Measurements from ENCODE around the gene AKAP6. TPM values are rescaled to one million over a fixed set of nuclear protein-coding genes. Genes with fewer than 3 reads are reported as not detected.

Gene AKAP6
- total RNA-seq, 1 donor from 2014 or later: 0.20 TPM

DNA sequence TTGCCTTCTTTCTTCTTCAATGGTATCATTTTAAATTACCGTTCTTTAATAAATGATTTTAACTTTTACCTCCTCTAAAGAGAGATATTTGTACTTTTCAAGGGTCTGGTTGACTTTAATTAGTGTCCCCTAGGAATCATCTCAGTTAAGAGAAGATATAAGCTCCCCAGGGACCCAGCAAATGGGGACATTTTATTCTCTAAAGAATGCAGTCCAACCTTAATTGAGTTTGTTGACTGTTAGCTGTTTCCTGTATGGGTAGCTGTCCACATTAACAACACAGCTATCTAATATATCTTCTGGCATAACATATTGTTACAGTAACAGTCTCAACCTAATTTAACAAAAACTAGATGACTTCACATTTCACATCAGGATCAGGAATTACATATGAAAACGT lies 368.0 kb downstream of the AKAP6 start:
- DNase-seq (ENCODE audit: low read depth in 2 of 2): no peak

DNA sequence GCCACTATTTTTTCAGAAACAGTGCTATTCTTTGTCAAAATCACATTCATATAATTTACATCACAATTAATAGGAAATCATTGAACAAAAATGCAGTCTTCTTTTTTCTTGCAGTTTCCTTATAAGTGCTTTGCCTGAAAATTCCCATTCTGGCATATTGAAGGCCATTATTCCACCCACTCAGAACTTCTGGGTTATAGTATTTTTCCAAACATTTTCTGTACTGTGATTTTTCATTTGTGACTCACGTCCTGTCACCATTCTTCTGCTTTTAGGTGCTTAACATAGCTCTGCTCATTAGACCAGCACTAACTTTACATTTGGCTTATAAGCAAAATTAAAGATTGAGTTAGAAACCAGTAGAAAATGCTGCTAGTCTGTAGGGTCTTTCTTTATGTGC lies 368.6 kb downstream of the AKAP6 start:
- DNase-seq (ENCODE audit: low read depth in 2 of 2): peak; percentile 15 to 47

DNA sequence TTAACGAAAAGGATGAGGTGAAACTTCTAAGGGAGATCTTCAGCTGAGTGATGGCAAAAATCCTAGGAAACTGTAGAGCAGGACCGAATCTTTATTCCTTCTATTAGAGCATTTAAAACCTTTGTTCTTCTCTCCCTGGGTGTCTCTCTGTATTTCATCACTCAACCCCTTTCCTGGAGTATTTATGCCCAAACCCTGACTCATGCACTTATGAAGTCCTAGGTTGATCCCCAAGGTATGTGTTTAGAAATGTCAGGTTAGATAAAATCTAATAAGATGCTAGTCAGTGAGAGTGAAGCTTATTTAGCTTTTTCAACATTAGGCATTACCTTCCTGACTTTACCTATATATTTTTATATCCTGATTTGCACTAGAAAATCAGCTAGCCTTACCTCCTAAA lies 369.7 kb downstream of the AKAP6 start:
- DNase-seq (ENCODE audit: low read depth in 2 of 2): no peak

DNA sequence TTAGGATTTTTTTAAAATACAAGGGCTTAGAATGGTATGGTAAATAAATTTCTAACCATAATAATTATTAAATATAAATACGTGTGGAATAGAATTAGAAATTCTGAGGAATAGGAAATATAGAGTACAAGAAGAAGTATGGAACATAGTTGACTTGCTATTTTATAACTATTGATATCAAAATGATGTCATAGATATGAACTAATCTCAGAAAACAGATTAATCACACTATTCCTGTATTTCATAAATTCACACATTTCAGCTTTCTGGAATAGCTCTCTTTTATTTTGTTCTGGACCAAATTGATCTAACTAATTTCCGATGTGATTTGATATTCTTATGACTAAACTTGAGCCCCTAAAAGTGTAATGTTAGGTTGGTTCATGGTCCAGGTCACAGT lies 372.4 kb downstream of the AKAP6 start:
- DNase-seq (ENCODE audit: low read depth in 2 of 2): no peak

DNA sequence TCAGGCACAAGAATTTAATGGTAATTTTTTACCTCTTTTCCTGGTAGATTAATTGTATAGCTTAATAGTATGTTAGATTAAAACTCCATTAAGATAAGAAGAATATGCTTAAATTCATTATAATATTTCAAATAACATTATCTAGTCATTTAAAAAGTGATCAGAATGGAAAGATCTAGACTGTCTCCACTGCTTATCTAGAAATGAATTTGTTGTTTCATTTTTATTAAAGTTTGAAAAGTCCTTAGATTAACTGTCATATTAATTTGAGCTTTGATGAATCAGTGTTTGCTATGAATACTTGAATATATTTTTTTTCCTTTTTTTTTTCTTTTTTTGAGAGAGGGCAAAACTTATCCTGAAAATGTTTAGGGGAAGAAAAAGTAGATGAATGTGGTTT lies 373.0 kb downstream of the AKAP6 start:
- DNase-seq (ENCODE audit: low read depth in 2 of 2): no peak

DNA sequence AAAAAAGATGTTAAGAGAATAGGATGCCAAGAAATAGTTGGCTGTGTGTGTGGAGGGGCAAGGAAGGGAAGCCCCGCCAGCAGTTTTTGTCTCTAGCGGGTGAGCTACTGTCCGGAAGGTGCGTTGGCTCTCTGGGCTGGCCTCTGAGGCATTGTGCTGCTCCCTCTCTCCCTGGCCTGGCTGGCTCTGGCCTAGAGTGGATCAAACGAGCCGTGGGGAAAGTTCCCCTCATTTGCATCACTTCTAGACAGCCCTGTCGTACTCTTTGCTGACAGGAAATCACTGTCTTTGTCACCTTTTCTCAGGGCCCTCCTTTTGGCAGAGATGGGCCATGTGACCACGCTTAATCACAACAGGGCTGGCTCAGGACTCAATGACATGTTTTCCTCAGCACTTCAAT lies 373.5 kb downstream of the AKAP6 start:
- DNase-seq (ENCODE audit: low read depth in 2 of 2): peak; percentile 37 to 44

DNA sequence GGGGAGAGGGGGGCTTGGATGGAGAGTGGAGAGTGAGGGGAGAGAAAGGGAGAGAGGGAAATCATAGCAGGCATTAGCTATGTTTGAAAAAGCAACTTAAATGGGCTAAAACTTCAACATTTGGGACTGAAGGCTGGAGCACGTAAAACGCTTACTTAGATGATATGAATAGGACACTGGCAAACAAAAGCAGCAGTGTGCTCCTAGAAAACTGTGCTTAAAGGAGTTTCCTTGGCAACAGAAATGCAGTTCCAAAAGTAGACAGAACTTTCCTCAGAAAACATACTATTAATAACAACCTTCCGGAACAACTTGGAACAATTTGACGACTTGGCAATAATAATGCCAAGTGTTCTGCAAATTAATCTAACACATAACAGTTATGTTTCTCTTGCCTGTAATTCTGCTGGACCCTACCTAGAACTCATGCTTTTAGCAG lies 374.1 kb downstream of the AKAP6 start:
- DNase-seq (ENCODE audit: low read depth in 2 of 2): peak; percentile 3 to 37

DNA sequence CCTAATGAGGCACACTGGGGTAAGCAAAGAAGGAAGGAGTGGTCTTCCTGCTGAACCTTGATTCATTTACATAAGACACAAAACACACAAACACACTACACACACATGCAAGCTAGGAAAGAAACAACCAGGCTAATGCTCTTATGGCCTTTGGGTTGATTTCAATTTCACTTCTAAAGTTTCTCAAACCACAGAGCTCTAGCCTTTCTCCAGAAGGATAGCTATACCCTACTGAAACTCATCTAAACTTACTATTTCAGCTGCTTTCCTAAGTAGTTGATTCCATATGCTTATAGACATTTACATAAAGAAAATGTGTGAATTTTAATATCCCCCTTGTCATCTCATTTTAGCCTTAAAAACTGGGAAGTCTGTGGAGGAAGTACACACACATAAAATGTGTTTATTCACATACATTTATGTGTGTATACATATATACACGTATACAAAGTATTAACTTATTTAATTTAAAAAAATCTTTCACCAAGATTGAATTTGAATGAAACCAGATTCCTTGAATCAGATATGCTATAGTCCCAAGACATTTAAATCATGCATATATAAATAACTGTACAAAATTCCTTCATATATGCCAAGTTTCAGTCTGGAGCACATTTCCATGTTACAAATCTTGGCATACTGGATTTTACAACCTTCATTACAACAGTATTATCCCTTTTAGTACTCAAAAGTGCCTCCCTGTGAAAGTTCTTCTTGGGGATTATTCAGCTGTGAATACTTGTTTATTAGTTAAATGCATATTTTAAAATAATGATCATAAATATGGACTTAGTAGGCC lies 377.8 kb downstream of the AKAP6 start:
- DNase-seq (ENCODE audit: low read depth in 2 of 2): no peak

DNA sequence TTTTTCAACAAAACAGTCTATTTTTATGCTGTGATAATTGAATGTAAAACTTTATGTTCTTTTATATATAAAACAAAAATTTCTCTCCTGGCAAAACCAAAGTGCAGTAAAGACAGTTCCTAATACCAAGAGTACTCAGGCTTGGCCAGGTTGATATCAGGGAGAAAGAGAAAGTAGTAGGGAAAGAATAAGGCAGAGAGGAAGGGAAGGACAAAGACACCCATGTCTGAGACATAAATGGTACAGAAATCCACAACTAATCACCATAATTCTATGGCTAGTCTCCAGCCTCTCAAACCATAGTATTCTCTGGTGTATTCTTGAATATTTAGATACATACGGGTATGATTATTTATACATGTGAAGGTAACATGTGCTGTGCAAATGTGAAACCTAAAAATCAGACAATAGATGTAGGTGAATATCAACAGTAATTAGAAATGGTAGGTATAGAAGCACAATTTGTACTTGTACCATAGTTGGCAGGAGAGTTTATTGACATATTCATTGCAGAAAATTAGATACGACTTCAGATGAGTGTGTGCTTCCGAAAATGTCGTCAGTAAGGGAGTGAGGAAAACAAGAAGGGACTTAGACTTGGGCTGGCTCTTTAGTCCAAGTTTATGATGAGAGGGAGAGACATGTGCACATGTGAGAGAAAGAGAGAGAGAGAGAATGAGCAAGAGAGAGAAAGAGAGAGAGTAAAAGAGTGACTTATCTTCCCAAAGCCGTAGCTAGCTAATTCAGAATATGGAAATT lies 378.8 kb downstream of the AKAP6 start:
- no peak for DNase-seq (ENCODE audit: low read depth in 2 of 2)

DNA sequence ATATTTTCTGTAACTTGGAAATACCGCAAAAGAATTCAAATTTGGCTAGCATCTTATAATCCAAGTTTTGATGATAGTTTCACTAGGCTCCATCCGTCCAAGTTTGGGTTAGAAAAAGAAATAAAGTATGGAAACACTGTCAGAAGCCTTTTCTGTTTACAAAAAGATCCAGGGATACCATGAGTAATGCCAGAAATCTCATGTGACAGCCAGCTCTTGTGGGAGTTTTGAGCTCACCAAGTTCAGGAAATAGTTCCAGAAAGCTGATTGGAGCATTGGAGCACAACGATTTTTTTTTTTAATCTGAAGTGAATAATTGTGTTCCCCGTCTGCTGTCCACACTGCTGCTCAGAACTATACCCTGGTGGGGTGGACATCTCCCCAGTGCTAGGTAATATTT lies 379.9 kb downstream of the AKAP6 start:
- DNase-seq (ENCODE audit: low read depth in 2 of 2): peak; percentile 63 to 83

DNA sequence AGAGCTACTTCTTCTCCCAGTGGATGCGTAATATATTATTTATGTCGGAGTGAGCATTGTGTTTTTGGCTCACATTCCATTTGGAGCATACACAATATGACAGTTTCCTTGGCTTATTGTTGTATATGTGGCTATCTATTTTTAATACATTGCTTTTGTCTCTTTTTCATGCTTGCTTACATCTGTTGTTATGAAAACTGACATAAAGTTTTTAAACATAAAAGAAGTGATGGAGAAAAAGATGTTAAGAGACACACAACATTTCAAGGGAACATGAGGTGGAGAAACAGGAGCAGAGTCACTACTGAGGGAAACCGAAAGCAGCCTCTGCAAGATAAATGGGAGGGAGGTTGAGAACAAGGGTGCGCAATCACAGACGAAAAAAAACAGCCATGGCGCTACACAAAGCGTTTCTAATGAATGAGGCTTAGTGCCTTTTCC lies 381.2 kb downstream of the AKAP6 start:
- DNase-seq (ENCODE audit: low read depth in 2 of 2): peak; percentile 23 to 27

DNA sequence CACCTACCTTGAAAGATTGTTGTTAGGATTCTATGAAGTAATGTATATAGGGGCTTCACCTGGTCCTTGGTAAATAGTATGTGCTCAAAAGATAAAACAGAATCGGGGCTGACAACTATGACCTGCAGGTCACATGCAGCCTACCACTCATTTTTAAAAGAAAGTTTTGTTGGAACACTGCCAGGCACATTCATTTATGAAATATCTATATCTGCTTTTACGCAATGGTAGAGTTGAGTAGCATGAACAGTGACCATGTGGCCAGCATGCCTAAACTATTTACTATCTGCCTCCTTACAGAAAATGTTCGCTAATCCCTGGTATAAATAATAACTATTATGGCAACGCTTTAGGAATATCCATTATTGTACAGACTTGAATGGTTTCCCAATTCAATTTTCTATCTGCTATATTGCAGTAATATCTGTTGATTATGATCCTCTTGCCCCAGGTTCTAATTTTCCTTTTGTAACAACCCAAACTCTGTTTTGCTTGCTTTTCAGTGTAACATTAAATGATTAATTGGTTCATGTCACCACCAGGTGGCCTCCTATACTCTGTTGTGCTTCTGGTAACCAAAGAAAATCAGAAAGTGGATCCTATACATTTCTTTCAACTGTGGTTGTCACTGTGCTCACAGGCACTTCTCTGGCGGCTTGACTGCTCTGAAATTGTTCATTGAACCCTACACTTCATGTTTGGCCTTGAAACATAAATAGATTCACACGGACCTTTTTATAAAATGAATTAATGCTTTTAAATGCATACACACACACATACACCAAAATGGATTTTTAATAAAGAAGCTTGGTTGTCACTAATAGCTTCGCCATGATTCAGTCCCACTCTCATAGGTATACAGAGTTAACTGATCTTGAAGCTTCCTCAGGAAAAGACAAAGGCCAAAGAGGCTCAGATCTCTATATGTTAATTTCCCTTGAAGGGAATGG lies 381.9 kb downstream of the AKAP6 start:
- DNase-seq (ENCODE audit: low read depth in 2 of 2): peak; percentile 43 to 71

DNA sequence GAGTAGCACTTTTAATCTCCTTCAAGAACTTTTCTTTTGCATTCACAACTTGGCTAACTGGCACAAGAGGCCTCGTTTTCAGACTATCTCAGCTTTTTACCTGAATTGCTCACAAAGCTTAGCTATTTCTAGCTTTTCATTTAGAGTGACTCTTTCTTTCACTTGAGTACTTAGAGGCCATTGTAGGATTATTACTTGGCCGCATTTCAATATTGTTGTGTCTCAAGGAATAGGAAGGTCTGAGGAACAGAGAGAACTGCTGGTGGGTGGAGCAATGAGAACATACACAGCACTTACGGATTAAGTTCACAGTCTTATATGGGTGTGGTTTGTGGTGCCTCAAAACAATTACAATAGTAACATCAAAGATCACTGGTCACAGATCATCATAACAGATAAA lies 384.8 kb downstream of the AKAP6 start:
- no peak for DNase-seq (ENCODE audit: low read depth in 2 of 2)

DNA sequence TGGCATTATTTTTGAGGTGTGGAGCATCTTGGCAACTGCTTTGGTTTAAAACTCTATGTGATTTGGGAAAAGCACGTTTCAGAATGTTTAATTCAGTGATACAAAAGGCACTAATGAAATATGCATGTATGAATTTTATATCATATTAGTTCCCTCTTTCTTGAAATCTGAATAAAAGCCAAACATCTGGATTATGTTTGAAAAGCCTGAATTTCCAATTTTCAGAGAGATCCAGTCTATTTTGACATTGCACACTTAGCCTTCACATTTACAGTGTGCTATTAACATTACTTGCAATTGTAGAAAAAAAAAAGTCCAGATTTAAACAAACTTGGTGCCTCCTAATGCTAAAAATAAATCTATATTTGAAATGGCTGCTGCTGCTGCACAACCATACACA lies 390.5 kb downstream of the AKAP6 start:
- no peak for DNase-seq (ENCODE audit: low read depth in 2 of 2)

DNA sequence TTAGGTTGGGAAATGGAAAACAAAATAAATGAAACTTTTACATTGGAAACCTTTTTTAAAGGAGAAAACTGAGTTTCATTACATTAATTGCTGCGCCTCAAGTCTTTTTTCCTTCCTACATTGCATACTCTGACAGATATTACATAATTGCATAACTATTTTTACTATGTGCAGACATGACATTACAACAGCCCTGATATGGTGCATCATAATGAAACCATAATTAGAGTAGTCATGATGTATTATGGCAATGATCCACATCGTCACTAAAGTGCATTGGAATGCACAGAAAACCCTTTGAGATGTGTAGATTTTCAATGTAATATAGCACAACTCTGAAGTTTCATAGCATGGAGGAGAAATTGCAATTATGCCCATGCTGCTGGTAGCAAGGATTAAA lies 391.8 kb downstream of the AKAP6 start:
- DNase-seq (ENCODE audit: low read depth in 2 of 2): no peak

DNA sequence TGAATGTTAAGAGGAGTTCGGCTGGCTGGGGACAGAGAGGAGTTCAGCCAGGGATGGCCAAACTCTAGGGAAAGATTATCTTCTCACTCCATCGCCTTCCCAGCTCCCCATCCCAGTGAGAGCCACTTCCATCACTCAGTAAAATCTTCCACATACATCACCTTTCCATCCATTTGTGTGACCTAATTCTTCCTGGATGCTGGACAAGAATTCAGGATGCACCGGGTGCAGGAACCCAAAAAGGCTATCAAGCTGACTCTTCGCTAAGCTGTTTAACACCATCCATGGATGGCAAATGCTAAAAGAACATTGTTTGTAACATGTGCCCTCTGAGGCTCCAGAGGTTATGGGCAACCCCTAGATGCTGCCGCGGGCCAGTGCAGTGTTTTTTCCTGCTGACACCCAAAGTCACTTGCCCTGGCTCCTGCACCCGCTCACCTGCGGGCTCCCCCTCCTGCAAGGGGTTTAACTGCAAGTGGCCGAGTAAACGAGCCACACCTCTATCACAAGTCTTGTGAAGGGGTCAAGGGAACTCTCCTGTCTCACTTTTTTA lies 393.6 kb downstream of the AKAP6 start:
- no peak for DNase-seq (ENCODE audit: low read depth in 2 of 2)

DNA sequence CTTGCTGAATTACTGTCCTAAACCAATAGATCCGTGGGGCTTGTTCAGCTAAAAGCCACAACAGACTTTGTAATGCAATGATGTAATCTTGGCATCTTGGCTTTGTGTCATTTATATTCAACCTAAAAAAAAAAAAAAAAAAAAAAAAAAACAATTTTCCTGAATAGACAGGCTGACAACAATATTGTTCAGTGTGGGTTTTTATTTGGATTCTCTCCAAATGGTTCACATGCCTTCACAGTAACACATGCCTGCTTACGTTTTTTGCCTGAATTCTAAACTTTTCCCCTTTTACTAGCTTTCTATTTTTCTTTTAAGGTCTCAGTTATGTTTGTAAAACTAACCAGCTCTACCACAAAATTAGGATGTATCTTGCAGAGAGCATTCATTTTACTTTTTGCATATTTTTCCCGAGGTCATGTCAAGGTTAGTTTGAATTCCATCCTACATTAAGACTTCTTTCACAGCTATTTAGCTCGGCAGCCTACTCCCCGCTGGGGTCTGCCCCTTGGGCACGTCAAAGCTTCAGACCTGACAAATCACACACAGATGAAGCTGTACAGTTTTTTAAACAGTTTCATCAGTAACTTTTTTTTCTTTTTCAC lies 395.9 kb downstream of the AKAP6 start:
- peak; percentile 10 to 85 for DNase-seq (ENCODE audit: low read depth in 2 of 2)

DNA sequence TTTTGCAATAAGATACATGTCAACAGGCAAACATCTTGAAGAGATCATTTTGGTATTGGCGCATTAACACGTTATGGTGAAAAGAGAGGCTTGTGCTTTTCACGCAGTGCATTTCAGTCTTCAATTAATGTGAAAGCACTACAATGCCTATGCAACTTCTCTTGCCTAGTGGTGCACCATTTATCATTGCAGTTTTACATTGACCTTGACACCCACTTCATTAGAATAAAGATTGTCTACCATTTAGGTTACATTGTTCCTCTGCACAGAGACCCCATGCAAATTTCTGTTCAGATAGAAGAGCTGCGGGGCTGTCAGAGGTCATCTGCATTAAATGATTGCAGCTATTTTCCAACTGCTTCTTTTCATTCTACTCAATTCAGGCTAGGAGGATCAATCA lies 397.4 kb downstream of the AKAP6 start:
- DNase-seq (ENCODE audit: low read depth in 2 of 2): no peak

DNA sequence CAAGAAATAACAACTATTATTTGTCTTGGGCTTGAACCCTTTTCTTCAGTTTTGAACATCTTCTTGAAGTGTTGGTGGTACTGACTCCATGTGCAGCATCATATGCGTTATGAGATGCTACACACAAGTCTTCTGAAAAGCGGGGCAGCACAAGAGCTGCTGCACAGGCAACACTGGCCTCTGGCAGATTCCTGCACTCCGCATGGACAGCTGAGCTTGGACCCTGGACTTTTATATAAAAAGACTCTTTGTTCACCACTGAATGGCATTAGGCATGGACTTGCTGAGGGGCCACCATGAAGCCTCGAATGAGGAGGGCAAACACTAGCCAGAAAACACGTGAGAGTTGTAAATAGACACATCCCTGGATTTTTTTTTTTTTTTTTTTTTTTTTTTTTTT lies 398.7 kb downstream of the AKAP6 start:
- DNase-seq (ENCODE audit: low read depth in 2 of 2): no peak

DNA sequence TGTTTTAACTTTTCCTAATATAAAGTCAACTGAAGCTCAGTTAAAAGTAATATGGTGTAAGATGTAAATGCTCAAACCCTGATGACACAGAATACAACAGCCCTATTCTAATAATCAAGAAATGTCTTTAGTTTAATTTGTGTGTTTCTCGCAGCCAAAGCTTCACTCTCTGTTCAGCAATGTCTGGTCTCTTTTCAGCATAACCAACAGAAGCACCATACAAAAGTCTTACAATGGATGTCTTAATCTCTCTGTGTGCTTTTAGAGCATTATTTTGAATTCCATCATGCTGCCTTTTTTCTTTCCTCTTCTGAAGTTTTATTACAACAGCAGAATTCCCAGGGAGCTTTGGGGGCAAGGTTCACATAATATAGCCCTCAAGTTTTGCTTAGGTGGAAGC lies 399.4 kb downstream of the AKAP6 start:
- no peak for DNase-seq (ENCODE audit: low read depth in 2 of 2)

DNA sequence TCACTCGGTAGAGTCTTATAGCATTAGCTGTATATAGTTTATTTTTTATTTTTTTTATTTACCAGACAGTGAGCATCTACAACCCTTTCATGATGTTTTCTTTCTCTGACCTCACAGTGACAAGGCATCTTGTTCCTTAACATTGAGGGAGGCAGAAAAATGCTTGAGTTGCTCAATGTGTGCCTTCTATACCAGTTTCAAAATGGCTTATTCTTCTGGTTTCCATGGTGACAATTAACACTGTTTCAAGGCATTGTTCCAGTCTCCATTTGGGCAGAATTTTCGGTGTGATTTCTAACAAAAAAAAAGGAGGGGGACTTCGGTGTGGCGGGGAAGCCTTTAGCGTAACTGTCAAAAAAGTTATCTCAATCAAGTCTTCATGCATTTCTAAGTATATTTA lies 399.9 kb downstream of the AKAP6 start:
- DNase-seq (ENCODE audit: low read depth in 2 of 2): no peak

Measured in lung microvascular endothelial cell (primary cell).